HCT116 (cell line): ENCODE data around the gene CLCN5. TPM values are rescaled to one million over a fixed set of nuclear protein-coding genes. Genes with fewer than 3 reads are reported as not detected.

Experiments used
- ATAC-seq: fragments of 200-7000 bp; cut with Tn5 transposase; 2 replicates; pipeline ENCODE4 v1.9.1; 2020; ENCODE audit warnings: mild to moderate bottlenecking, moderate library complexity
- BruUV-seq: library from RNA; stranded (reverse); fragments of 400-500 nt; replicated peaks from 2 replicates; lab custom pipeline; 2021; lab: Mats Ljungman, UMichigan
- CTCF ChIA-PET: fragments of 300-600 bp; sonication (Branson Sonifier 250); formaldehyde crosslinking; loops from one replicate; lab custom pipeline; 2021; ENCODE audit warnings: antibody characterized with exemption; lab: Charles Lee
- POLR2A ChIA-PET: fragments of 300-600, 350-600 bp; sonication (Branson Sonifier 250); formaldehyde crosslinking; loops from one replicate; lab custom pipeline; 2021; ENCODE audit warnings: antibody characterized with exemption; lab: Charles Lee
- RAD21 ChIA-PET, 2 experiments: fragments of 300-600 bp; sonication (Branson Sonifier 250); formaldehyde crosslinking; loops; one replicate each; lab custom pipeline; 2023; ENCODE audit warnings: low total read pairs in 2 of 2; ENCODE audit not compliant: uncharacterized antibody in 2 of 2, unreplicated experiment in 2 of 2, low non-redundant PET in 1 of 2; lab: Charles Lee
- DNase-seq: peaks from one replicate; pipeline ENCODE4 v3.0.0-alpha.2; 2010; ENCODE audit warnings: low read depth, low spot score
- H2AFZ ChIP-seq: fragments of 200-600 bp; shearing (Covaris generic), sonication (generic); 2 replicates; pipeline ENCODE4 v1.6.1; 2017; ENCODE audit warnings: low read depth, mixed run types, mixed read lengths, antibody characterized with exemption, low read length; ENCODE audit not compliant: poor library complexity, severe bottlenecking
- H3K27ac ChIP-seq: 2 replicates; pipeline ENCODE4 v1.5.1; 2012; ENCODE audit warnings: low read depth, low read length
- H3K27me3 ChIP-seq: fragments of 200-600 bp; sonication (generic); 2 replicates; pipeline ENCODE4 v1.6.1; 2016; ENCODE audit warnings: mixed run types, low read length, mixed read lengths; ENCODE audit not compliant: insufficient read depth
- H3K36me3 ChIP-seq, 2 experiments: fragments of 200-500 bp in 1 of 2; fragments of 200-600 bp in 1 of 2; sonication (Bioruptor generic) in 1 of 2; sonication (generic) in 1 of 2; 2 replicates each; pipeline versions ENCODE4 v1.5.1 to v1.6.1; 2014 to 2016; ENCODE audit warnings: low read length in 2 of 2, inconsistent platforms in 1 of 2, mixed read lengths in 1 of 2, mixed run types in 1 of 2; ENCODE audit not compliant: insufficient read depth in 2 of 2, control insufficient read depth in 1 of 2
- H3K4me1 ChIP-seq, 2 experiments: fragments of 200-600 bp in 1 of 2; sonication (generic) in 1 of 2; 2 replicates each; pipeline versions ENCODE4 v1.5.1 to v1.6.1; 2012 to 2017; ENCODE audit warnings: low read length in 2 of 2, inconsistent platforms in 1 of 2, mild to moderate bottlenecking in 1 of 2, mixed read lengths in 1 of 2, mixed run types in 1 of 2, moderate library complexity in 1 of 2; ENCODE audit not compliant: insufficient read depth in 2 of 2, control insufficient read depth in 1 of 2
- H3K4me2 ChIP-seq: fragments of 200-600 bp; sonication (generic); 2 replicates; pipeline ENCODE4 v1.6.1; 2017; ENCODE audit warnings: mixed run types, low read length, mixed read lengths
- H3K4me3 ChIP-seq, 2 experiments: fragments of 200-600 bp in 1 of 2; sonication (generic) in 1 of 2; replicated peaks in 1 of 2; 2 replicates each; pipeline ENCODE4 v1.5.1; 2011 to 2016; ENCODE audit warnings: low read length in 2 of 2, control low read depth in 1 of 2, low read depth in 1 of 2, mild to moderate bottlenecking in 1 of 2, mixed read lengths in 1 of 2, mixed run types in 1 of 2
- H3K79me2 ChIP-seq: fragments of 200-600 bp; sonication (generic); 2 replicates; pipeline ENCODE4 v1.6.1; 2017; ENCODE audit warnings: mild to moderate bottlenecking, mixed run types, low read length, moderate library complexity, mixed read lengths; ENCODE audit not compliant: insufficient read depth
- H3K9ac ChIP-seq: fragments of 200-600 bp; sonication (generic); 2 replicates; pipeline ENCODE4 v1.6.1; 2016; ENCODE audit warnings: low read length, mixed read lengths
- H3K9me2 ChIP-seq: fragments of 200-600 bp; sonication (generic), shearing (Covaris generic); 2 replicates; pipeline ENCODE4 v1.6.1; 2017; ENCODE audit warnings: mixed run types, mild to moderate bottlenecking, moderate library complexity; ENCODE audit not compliant: insufficient read depth
- H3K9me3 ChIP-seq, 2 experiments: fragments of 200-500 bp in 1 of 2; fragments of 200-600 bp in 1 of 2; sonication (Bioruptor generic) in 1 of 2; sonication (generic) in 1 of 2; 2 replicates each; pipeline ENCODE4 v1.6.1; 2014 to 2017; ENCODE audit warnings: low read length in 2 of 2, mixed read lengths in 2 of 2, inconsistent platforms in 1 of 2, low read depth in 1 of 2, mild to moderate bottlenecking in 1 of 2, mixed run types in 1 of 2, moderate library complexity in 1 of 2; ENCODE audit not compliant: control insufficient read depth in 1 of 2, insufficient read depth in 1 of 2
- H4K20me1 ChIP-seq: fragments of 200-600 bp; sonication (generic), shearing (Covaris generic); 2 replicates; pipeline ENCODE4 v1.6.1; 2017; ENCODE audit warnings: mixed run types, mild to moderate bottlenecking, moderate library complexity; ENCODE audit not compliant: insufficient read depth
- ATF3 ChIP-seq: IDR thresholded peaks from 2 replicates; pipeline ENCODE4 v1.6.1; 2012
- CEBPB ChIP-seq: IDR thresholded peaks from 2 replicates; pipeline ENCODE4 v1.6.1; 2012; ENCODE audit warnings: low read depth
- EZH2 ChIP-seq: fragments of 200-600 bp; sonication (generic); IDR thresholded peaks from 2 replicates; pipeline ENCODE4 v1.6.1; 2017; ENCODE audit warnings: antibody characterized with exemption, mixed run types
- EZH2phosphoT487 ChIP-seq: fragments of 200-600 bp; IDR thresholded peaks from 2 replicates; pipeline ENCODE4 v1.6.1; 2018; ENCODE audit warnings: antibody characterized with exemption, borderline replicate concordance
- POLR2A ChIP-seq: IDR thresholded peaks from 2 replicates; pipeline ENCODE4 v1.7.0; 2011; ENCODE audit warnings: borderline replicate concordance; ENCODE audit not compliant: insufficient read depth, insufficient read length; ENCODE audit errors: extremely low read depth
- POLR2AphosphoS5 ChIP-seq: IDR thresholded peaks from 2 replicates; pipeline ENCODE4 v1.6.1; 2011; ENCODE audit warnings: mild to moderate bottlenecking, low read depth, low read length, moderate library complexity
- RAD21 ChIP-seq: IDR thresholded peaks from 2 replicates; pipeline ENCODE4 v1.6.1; 2012; ENCODE audit warnings: low read depth, mild to moderate bottlenecking
- SIN3A ChIP-seq: IDR thresholded peaks from 2 replicates; pipeline ENCODE4 v1.6.1; 2012; ENCODE audit warnings: low read depth
- TCF7L2 ChIP-seq: IDR thresholded peaks from 2 replicates; pipeline ENCODE4 v1.7.0; 2011; ENCODE audit warnings: borderline replicate concordance, inconsistent platforms; ENCODE audit not compliant: insufficient read depth, insufficient read length; ENCODE audit errors: extremely low read depth
- YY1 ChIP-seq: IDR thresholded peaks from 2 replicates; pipeline ENCODE4 v1.6.1; 2011; ENCODE audit warnings: low read length, low read depth, moderate library complexity, mild to moderate bottlenecking; ENCODE audit not compliant: insufficient replicate concordance; ENCODE audit errors: extremely low read depth
- ZFX ChIP-seq: fragments of 450-650 bp; IDR thresholded peaks from 2 replicates; pipeline ENCODE4 v1.6.1; 2017
- ZNF274 ChIP-seq: fragments of 200-500 bp; sonication (Bioruptor generic); IDR thresholded peaks from 2 replicates; pipeline ENCODE4 v1.6.1; 2014; ENCODE audit warnings: mild to moderate bottlenecking, low read depth, low read length, inconsistent platforms
- intact Hi-C: fragments of 100-400 bp; cut with micrococcal nuclease; formaldehyde crosslinking; loops from 2 replicates; pipeline ENCODE4 v1.10.0; 2022
- total RNA-seq: library from RNA; stranded (reverse); gene quantifications from one replicate; pipeline ENCODE4 v1.2.1, GENCODE V29; 2021; ENCODE audit not compliant: unreplicated experiment

Gene CLCN5
- total RNA-seq, 1 experiment from 2014 or later = 6.1 TPM

DNA sequence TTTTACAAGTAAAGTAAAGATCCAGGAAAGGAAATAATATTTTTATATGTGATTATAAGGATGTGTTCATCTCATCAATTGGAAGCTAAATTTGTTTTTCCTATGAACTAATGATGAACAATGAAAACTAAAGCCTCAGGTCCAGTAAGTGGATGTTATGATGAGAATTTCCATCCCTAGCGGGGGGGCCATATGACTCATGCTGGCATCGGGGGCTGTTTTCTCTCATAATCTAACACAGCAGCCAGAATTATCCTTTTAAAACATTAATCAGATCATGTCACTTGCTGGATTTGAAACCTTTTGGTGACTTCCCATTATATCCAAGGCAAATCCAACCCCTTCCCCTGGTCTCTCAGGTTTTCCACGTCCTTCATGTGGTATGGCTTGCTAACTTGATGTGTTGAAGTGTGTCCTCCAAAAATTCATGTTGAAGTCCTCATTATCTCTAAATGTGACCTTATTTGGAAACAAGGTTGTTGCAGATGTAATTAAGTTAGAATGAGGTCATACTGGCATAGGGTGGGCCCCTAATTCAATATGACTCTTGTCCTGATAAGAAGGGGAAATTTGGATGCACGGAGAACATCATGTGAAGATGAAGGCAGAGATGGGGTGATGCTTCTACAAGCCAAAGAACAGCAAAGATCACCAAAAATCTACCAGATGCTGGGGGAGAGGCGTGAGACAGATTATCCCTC lies 181.6 kb downstream of the CLCN5 start:
- no peaks in the 10 kb centered on the region for H4K20me1 ChIP-seq
- no peaks in the 10 kb centered on the region for H3K4me1 ChIP-seq
- no peak for ATAC-seq
- no peaks in the 10 kb centered on the region for H3K27me3 ChIP-seq
- H3K9me3 ChIP-seq = no peaks in the 10 kb centered on the region
- no peak overlapping the region for H3K4me2 ChIP-seq
- ChIA-PET POLR2A (no interaction called here), RAD21 (no interaction called here), CTCF (no interaction called here)
- H3K27ac ChIP-seq = no peak overlapping the region
- no peak overlapping the region for H2AFZ ChIP-seq
- intact Hi-C loops = no loop called here
- no peaks in the 10 kb centered on the region for H3K36me3 ChIP-seq
- H3K4me3 ChIP-seq = no peak overlapping the region
- TF ChIP-seq EZH2phosphoT487 = no peak
- no peak for TF ChIP-seq POLR2A
- no peak for TF ChIP-seq CEBPB
- no peak for TF ChIP-seq YY1
- TF ChIP-seq ATF3 = no peak
- TF ChIP-seq ZFX = no peak
- TF ChIP-seq POLR2AphosphoS5 = no peak
- TF ChIP-seq RAD21 = no peak
- no peak for TF ChIP-seq ZNF274
- no peak for TF ChIP-seq EZH2
- TF ChIP-seq SIN3A = no peak
- TF ChIP-seq TCF7L2 = no peak
- no peak for DNase-seq
- H3K79me2 ChIP-seq = no peaks in the 10 kb centered on the region
- no peaks in the 10 kb centered on the region for H3K9me2 ChIP-seq
- no peak overlapping the region for H3K9ac ChIP-seq
- no TSS peak for BruUV-seq
